Measurements from ENCODE around the gene LMTK3.
A peak's percentile ranks its signal among the peaks of the same experiment; 100 is the strongest.
"Not testable (repeated sequence)": the region's sequence is repeated elsewhere in the genome, so short reads cannot be mapped to it uniquely, and the experiment has no call there.

LMTK3 gene

DNA sequence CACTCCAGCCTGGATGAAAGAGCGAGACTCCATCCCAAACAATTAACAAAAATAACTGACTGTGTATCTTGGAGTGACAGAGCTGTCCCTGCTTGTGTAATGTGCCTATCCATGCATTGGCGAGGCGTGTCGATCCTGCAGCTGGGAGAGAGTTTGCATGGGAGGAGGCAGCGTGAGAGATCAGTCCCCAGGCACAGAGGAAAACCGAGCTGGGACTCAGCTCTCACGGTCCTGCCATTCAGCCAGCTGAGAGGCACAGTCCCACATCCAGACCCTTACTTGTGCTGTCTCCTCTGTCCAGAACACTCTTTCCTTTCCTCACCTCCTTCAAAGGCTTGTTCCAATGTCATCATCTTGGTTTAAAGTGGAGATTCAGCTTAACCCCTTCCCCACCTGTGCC is 28.5 kb upstream of the LMTK3 start:
- DNase-seq, result no peak

DNA sequence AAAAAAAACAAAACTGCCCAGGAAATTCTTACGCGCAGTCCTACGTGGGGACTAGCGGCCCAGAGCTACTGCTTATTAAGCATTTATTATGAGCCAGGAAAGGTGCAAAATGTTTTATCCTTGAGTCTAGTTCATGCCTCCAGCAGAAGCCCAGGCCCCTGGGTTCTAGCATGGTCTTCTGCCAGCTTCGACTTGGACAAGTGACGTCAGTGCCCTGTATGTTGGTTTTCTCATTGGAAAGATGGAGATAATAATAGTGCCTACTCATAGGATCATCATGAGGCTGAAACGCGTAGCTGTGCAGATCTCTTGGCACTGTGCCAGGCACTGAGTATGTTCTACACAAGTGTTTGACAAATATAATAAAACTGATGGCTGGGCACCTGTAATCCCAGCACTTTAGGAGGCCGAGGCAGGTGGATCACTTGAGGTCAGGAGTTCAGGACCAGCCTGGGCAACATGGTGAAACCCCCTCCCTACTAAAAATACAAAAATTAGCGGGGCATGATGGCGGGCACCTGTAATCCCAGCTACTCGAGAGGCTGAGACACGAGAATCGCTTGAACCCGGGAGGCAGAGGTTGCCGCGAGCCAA is 28.0 kb upstream of the LMTK3 start:
- no peak for DNase-seq

DNA sequence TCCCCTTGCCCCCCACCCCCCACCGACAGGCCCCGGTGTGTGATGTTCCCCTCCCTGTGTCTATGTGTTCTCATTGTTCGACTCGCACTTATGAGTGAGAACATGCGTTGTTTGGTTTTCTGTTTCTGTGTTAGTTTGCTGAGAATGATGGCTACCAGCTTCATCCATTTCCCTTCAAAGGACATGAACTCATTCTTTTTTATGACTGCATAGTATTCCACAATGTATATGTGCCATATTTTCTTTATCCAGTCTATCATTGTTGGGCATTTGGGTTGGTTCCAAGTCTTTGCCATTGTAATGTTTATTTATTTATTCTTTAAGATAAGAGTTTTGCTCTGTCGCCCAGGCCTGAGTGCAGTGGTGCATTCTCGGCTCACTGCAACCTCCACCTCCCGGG is 26.4 kb upstream of the LMTK3 start:
- DNase-seq, result not testable (repeated sequence)

DNA sequence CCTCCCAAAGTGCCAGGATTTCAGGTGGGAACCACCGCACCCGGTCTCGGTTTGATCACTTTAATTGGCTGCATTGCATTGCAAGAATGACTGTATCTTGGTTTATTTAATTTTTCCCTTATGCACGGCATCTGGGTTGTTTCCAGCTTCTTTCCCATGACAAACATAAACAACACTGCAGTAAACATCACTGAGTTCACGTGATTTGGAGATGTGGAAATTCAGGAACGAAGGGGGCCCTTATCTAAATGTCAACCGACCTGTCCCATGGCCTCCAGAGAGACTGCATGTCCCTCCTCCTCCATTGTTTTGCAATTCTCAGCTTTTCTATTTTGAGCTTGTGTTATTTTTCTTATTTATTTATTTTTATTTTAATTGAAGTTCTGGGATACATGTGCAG is 25.9 kb upstream of the LMTK3 start:
- no peak for DNase-seq

DNA sequence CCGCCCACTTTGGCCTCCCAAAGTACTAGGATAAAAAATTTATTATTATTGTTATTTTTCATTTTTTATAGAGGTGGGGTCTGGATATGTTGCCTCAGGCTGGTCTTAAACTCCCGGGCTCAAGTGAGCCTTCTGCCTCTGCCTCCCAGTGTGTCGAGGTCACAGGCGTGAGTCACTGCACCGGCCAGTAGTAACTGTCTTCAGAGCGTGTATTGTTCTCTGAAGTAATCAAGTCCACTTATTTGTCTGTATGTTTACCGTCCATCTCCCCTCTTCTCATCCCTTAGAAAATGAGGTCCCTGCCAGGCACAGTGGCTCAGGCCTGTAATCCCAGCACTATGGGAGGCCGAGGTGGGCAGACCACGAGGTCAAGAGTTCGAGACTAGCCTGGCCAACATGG is 22.1 kb upstream of the LMTK3 start:
- DNase-seq, result no peak

DNA sequence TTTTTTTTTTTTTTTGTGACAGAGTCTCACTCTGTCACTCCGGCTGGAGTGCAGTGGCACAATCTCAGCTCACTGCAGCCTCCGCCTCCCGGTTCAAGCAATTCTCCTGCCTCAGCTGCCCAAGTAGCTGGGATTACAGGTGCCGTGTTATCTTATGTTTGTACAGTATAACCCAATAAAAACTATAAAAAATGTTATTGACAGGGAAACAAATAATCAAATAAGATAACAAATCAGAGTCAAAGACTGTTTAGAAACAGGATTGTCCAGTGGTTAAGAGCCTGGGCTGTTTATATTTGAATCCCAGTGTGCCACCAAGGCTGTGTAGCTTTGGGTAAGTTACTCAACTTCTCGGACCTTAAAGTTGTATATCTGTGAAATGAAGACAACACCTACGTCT is 19.1 kb upstream of the LMTK3 start:
- DNase-seq, result no peak

DNA sequence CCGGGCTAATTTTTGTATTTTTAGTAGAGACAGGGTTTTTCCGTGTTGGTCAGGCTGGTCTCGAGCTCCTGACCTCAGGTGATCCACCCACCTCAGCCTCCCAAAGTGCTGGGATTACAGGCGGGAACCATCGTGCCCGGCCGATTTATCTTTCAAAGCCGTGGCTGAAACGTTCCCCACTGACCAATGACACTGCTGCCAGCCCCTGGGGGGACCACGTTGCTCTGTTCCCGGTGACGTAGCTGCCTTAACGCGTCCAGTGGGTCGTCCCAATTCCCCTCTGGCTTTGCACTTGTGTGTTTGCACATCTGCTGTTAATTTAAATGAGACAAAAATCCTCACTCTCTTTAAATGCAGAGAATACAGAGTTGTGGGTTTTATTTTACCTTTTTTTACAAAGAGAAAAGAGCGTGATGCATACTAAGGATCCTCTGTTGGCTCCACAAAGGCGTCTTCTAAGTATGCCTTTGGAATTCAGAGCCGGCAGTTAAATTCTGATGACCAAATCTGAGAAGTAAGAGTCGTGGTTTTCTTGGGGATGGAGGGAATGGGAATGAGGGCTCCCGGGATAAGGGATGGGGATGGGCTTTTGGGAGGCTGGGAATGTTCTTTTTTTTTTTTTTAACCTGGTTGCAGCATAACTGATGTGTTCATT is 18.6 kb upstream of the LMTK3 start:
- DNase-seq, result no peak

DNA sequence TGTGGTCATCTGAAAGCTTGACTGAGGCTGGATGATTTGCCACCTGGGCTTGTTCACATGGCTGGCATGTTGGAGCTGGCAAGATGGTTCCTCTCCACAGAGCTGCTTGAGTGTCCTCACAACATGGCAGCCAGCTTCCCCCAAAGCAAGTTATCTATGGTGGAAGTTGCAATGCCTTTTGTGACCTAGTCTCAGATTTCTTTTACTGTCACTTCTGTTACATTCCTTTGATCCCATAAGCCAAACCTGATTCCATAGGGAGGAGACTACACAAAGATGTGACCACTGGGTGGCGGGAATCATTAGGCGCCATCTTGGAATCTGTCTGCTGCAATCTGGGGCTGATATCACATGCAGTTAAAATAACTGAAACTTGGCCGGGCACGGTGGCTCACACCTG is 17.5 kb upstream of the LMTK3 start:
- DNase-seq, result no peak

DNA sequence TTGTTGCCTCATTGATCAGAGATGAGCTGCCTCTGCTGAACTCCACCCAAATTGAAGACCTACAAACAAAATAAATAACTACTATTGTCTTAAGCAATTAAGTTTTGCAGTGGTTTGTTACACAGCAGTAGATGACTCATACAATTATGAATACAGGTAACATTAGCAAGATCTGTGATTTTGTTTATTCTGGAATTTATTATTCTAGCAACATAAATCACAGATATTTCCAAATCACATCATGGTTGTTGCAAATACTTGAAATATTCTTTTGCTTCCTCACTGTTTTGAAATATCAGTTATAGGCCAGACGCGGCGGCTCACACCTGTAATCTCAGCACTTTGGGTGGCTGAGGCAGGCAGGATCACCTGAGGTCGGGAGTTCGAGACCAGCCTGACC is 13.1 kb upstream of the LMTK3 start:
- no peak for DNase-seq

DNA sequence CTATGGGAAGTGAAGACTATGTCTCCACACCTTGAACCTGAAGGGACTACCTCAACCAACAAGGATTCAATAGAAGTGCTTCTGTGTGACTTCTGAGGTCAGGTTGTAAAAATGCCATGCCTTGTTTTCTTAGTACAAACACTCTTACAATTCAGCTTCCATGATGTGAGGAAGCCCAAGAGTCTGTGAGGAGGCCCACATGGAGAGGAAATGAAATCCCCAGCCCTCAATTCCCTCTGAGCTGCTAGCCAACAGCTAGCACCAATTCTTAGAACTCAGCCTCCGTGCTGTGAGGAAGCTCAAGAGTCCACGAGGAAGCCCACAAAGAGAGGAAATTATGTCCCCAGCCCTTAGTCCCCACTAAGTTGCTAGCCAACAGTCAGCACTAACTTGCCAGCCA is 12.6 kb upstream of the LMTK3 start:
- DNase-seq, result no peak

DNA sequence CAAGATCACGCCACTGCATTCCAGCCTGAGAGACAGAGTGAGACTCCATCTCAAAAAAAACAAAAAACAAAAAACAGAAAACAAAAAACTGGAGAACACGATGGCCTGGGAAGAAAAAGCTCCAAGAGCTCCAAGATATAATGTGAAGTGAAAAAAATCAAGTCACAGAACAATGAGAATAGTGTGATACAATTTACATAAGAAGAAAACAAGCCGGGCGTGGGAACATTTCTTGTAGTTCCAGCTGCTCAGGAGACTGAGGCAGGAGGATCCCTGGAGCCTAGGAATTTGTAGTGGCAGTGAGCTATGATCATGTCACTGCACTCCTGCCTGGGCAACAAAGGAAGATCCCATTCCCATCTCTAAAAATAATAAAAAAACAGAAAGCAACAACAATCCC is 8.5 kb upstream of the LMTK3 start:
- no peak for DNase-seq

DNA sequence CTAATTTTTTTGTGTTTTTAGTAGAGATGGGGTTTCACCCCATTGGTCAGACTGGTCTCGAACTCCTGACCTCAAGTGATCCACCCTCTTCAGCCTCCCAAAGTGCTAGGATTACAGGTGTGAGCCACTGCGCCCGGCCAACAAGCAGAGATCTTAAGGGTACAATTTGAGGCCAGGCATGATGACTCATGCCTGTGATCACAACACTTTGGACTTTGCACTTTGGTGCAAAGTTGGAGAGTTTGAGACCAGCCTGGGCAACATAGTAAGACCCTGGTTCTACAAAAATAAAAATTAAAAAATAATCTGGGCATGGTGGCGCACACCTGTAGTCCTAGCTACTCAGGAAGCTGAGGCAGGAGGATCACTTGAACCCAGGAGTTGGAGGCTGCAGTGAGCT is 7.8 kb upstream of the LMTK3 start:
- DNase-seq, result not testable (repeated sequence)

DNA sequence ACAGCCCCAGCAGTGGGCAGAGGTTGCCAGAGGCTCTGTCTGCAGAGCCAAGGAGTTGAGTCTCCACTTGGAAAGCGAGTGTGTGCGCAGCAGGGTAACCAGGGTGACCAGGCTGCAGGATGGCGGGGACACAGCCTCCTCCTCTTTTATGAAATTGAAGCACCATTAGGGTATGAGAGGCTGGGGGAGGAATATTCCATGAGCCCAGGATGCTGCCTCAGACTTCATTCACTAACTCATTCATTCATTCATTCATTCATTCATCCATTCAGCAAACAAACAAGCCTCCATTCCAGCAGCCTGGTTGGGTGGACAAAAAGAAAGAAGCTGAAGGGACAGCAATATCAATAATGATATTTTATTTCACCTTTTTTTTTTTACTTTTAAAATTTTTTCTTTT is 6.6 kb upstream of the LMTK3 start:
- no peak for DNase-seq

DNA sequence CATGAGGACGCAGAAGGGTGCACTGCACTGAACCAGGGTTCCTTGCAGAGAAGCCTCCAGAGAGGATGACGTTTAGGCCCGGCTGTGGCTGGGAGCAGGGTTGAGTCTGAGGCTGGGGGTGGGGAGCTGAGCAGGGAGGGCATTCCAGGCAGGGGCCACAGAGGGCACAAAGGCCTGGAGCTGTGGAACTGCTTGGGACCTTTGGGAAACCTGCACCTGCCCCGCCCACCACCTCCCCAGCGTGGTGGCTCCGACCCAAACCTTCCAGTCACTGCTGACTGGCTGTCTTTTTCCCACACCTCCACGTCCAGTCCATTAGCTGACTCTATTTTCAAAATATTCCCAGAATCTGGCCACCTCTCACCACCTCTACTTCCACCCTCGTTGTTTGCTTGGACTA is 4.9 kb upstream of the LMTK3 start:
- DNase-seq, result no peak

DNA sequence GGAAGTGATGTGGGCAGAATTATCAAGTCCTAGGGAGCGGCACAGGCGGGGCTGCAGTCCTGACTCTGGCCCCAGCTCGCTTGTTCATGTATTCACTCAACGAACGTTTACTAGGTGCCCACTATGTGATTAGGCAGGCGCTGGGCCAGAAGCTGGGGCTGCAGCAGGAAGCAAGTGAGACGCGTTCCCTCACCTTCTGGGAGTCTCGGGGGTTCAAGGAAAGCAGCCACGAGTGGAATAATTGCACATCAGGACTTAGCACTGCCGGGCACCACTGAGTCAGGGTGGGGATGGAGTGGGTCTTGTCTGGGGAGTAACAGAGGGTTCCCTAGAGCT is 2.5 kb upstream of the LMTK3 start:
- peak; percentile 62 for DNase-seq

DNA sequence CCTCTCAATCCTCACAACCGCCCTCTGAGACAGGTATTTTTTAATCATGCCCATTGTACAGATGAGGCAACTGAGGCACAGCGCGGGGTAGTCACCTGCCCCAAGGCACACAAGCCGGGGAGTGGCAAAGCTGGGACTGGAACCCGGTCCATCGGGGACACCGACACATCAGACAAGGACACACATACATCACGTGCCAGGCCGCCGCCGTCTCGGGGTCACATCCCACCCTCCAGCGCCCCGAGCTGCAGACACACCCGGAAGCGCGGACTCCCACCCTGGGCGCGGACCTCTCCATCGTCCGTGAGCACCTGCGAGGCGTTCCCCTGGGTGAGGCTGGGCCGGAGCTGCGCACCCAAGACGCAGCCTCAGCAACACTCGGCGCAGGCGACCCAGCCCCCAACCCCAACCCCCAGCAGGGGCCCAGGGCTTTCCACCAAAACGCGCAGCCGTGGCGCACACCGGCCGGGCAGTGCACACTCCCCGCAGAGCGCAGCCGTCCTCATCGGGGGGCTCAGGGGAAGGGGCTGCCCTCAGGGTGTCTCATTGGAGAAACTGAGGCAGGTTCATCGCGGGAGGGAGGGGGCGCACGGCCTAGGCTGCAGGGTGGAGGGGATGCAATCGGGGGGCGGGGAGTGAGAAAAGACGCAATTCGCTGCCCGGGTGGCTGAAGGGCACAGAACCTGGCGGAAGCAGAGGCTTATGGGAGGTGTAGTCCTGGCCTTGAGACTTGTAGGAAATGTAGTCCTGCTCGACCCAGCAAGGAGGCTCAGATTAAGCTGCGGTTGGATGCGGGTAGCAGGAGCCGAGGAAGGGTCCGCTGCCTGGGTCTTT is 1.9 kb upstream of the LMTK3 start:
- DNase-seq, result peak; percentile 86

DNA sequence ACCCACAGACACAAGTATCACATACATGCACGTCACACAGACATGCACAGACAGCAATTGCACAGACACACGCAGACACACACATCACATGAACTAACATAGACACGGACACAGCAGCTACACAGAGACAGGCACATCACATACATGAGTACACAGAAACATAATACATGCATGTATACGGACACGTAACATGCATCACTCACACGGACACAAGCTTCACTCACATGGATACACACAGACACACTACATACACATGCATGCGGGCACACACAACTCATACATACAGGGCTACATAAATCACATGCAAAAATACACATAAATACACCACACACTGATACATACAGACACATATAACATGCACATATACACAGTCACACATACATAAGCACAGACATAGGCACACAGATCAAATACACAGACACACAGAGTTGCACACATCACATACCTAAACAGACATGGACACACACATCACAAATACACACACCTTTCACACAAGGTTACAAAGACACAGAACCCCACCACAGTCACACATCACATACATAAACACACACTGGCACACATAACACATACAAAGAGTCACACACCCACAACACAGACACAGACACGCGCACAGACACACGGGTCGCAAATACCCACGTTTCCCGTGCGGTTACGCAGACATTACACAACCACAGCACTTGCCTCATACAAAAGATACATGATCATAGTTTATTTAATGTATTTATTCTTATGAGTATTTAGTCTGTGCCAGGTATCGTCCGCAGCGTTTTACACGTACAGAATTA is 1.1 kb upstream of the LMTK3 start:
- DNase-seq, result no peak

DNA sequence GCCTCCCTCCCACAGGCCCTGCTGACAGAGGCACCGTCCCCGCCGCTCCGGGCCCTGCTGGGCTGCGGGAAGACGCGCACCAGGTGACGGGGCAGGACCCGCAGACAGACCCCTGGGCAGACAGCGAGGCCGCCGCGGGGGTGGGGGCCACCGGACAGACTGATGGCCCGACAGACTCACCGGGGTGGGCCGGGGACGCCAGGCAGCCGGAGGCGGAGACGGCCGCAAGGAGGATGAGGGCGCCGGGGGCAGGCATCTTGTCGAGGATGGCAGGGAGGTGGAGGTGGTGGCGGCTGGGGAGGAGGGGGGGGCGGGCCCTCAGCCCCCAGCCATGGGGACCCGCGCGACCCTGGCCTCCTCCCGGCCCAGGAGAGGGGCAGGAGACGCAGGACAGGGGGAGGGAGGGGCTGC is 309 bp downstream of the LMTK3 start:
- DNase-seq, result peak; percentile 74

DNA sequence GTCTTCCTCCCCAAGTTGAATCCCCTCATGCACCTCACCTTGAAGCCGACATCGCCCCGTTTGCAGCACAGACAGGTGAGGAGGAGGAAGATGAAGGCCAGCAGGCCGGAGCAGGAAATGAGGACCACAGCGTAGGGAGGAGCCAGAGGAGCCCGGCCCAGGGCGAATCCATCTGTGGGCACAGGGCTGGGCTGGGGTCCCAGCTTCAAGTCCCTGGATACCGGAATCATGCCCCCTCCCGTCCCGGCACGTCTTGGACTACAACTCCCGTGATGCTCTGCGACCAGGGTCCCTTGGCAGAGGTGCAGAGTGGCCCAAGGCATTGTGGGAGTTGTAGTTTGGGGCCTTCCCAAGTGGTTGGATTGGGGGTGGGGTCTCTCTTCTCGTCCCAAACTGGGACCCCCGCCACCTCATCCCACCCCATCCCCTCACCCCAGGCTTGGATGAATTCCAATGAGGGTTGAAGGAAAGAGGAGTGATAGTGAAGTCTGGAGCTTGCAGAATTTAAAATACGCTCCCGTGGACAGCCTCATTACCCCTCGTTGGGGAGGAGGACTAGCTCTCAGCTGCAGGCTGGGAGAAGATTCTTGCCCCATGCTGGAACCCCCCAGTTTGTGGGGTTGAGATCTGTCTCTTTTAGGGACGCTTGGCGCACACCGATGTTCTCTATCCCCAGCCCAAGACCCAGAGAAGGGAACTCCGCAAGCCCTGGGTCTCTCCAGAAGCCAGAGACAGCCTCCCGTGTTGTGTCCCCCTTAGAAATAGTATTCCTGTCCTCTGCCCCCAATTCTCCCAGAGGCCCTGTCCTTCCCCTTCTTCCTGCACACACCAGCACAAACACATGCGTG is 990 bp downstream of the LMTK3 start:
- DNase-seq, result peak; percentile 91

DNA sequence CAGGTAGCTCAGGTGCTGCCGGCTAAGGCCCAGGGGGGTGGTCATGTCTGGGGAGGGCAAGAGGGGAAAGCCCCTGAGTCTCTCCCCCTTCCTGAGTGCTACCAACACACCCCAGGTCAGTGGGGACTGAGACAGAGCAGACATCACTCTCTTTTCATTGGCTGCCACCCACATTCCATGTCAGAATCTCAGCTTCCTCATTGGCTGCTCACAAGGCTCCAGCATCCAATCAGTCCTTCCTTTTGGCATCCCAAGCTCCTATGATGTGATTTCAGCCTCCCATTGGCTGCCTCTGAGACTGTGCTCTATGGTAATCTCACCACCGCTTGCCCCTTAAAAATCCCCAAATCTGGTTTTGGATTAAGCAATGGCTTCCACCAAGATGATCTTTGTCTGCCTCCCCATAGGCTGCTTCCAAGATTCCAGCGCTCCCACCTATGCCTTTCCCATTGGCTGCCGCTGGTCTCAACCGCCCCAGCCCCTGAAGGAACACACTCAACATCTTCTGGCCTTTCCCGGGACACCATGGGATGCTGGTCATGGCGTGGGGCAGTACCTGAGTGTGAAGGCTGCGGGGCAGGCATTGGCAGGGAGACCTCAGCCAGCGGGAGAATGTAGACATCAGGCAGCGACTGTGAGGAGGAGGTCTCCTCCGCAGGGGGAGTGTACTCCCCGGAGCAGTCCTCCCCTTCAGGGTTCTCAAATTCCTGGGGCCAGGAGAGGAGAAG is 2.0 kb downstream of the LMTK3 start:
- no peak for DNase-seq

DNA sequence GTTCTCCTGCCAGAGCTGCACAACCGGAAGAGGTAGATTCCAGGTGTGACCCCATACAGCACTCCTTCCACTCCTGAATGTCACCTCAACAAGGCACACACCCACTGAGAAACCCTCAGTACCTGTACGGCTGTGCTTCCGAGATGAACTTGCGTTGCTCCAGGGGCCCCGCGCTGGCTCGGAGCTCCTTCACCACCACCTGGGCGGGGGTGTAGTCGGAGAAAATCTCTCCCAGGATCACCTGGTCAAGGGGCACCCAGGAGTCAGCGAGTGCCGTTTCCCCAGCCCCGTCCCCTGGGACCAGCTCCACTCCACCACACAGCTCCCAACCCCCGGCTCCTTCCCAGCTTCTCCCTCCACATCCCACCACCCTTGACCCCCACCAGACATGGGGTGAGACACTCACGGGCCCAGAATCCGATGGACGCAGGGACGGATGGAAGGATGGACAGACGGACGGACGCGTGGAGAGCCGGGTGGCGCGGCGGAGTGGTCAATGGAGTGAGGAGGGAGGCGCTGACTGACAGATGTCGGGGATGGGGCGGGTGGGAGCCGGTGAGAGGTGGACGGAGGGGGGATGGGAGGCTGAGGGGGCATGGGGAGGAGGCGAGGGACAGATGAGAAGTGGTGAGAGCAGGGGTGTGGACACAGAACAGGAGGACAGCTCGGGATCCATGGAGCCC is 2.8 kb downstream of the LMTK3 start:
- DNase-seq, result no peak
